ENCODE measurements around the gene ARHGAP1.

- TF ChIP-seq, protein P1, sequence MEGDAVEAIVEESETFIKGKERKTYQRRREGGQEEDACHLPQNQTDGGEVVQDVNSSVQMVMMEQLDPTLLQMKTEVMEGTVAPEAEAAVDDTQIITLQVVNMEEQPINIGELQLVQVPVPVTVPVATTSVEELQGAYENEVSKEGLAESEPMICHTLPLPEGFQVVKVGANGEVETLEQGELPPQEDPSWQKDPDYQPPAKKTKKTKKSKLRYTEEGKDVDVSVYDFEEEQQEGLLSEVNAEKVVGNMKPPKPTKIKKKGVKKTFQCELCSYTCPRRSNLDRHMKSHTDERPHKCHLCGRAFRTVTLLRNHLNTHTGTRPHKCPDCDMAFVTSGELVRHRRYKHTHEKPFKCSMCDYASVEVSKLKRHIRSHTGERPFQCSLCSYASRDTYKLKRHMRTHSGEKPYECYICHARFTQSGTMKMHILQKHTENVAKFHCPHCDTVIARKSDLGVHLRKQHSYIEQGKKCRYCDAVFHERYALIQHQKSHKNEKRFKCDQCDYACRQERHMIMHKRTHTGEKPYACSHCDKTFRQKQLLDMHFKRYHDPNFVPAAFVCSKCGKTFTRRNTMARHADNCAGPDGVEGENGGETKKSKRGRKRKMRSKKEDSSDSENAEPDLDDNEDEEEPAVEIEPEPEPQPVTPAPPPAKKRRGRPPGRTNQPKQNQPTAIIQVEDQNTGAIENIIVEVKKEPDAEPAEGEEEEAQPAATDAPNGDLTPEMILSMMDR (IDR thresholded peaks at IDR 0.05; ENCODE audit: poor library complexity, severe bottlenecking) = no peak
- TF ChIP-seq EZH2 (IDR thresholded peaks at IDR 0.05; ENCODE audit: borderline replicate concordance, insufficient read depth, low read length, poor library complexity, severe bottlenecking) = no peak
- no peak for TF ChIP-seq POLR2AphosphoS5 (IDR thresholded peaks at IDR 0.05)
- no peak for TF ChIP-seq TAF1 (IDR thresholded peaks at IDR 0.05; ENCODE audit: low read depth)
- TF ChIP-seq REST (IDR thresholded peaks at IDR 0.05; ENCODE audit: borderline replicate concordance) = no peak
- TF ChIP-seq RAD21 (conservative IDR thresholded peaks at IDR 0.05) = no peak
- TF ChIP-seq EP300 (conservative IDR thresholded peaks at IDR 0.05; ENCODE audit: poor library complexity, severe bottlenecking) = no peak
- TF ChIP-seq SMC3 (conservative IDR thresholded peaks at IDR 0.05; ENCODE audit: poor library complexity) = no peak
- no peak for TF ChIP-seq MXI1 (conservative IDR thresholded peaks at IDR 0.05; ENCODE audit: poor library complexity, severe bottlenecking)
Observed at GRCh38 chr11:46705070-46705688, 4.8 kb upstream of the ARHGAP1 start.

Measured in neural cell (in vitro differentiated cells).